Gastroesophageal sphincter (tissue), 3 donors: ENCODE measurements around the gene MUSTN1.

Source experiments
- CTCF ChIP-seq, 4 experiments: fragments of 200-600 bp in 2 of 4; fragments of 450-650 bp in 2 of 4; sonication (generic) in 1 of 4; IDR thresholded peaks; one replicate each; pipeline ENCODE4 v1.5.1; 2017 to 2019; ENCODE audit warnings: antibody characterized with exemption in 4 of 4, mild to moderate bottlenecking in 2 of 4, moderate library complexity in 2 of 4
- EP300 ChIP-seq: sonication (generic); formaldehyde crosslinking; IDR thresholded peaks from one replicate; pipeline ENCODE4 v1.6.1; 2017; ENCODE audit warnings: antibody characterized with exemption, mild to moderate bottlenecking
- POLR2A ChIP-seq, 2 donors: fragments of 450-650 bp; IDR thresholded peaks; one replicate each; pipeline ENCODE4 v1.6.1; 2017; ENCODE audit warnings: antibody characterized with exemption in 2 of 2, mild to moderate bottlenecking in 2 of 2, moderate library complexity in 1 of 2

GRCh38 chr3:52805270-52806039 lies 29.4 kb downstream of the MUSTN1 start:
- TF ChIP-seq EP300 (no peak), CTCF (IDR thresholded peaks at IDR 0.05) (no peak), POLR2A (IDR thresholded peaks at IDR 0.05) (no peak)
